ENCODE measurements around the gene AKNAD1. TPM values are rescaled to one million over a fixed set of nuclear protein-coding genes. Genes with fewer than 3 reads are reported as not detected.

Gene AKNAD1
- total and polyA plus RNA-seq, 2 of the 8 experiments (the other 6 are each of a cell fraction or from before 2014, with no cell fraction given), result not detected

DNA sequence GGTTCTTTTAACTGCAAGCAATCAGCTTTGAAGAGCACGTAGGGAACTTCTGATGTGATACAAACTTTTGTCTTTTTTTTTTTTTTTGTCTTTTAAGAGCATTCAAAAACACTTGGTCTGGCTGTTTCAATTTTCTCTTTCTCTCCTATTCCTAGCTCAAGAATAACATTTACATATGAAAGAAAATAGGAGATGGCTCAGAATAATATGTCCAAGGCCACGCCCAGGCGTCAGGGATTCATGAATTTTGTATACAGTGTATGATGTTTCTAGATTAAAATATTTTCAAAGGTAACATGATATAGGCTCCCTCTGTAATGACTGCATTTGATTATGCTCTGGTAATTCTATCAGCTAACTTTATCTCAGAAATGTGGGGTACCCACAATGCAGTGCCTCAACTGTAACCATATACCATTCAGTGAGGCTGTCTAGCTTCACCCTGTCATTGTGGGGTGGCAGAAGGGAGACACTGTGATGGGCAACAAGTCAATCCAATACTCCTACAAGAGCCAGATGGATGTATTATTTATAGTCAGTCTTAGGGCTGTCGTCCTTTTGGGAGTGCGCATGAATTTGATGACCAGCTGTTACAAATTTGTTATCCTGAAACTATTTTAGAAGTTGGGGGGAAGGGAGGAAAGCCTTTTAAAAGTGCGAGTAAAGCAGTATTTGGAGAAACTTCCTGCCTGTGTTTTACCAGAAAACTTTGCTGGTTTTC, 1.5 kb upstream of the AKNAD1 start:
- no peak overlapping the region for H3K4me3 ChIP-seq (ENCODE audit: extremely low read depth in 1 of 4, insufficient read depth in 2 of 4, low read depth in 3 of 4, low read length in 4 of 4)

More for the DNA sequence above, 1.5 kb upstream of the AKNAD1 start:
- Histone ChIP-seq H3K4ac (replicated peaks; ENCODE audit: insufficient read length, low read depth, low read length) (no peak overlapping the region), H3K56ac (replicated peaks; ENCODE audit: insufficient read length, low read depth, low read length) (no peak overlapping the region), H2BK12ac (ENCODE audit: low read depth, low read length) (no peak overlapping the region), H3K27me3 (replicated peaks in 1 of 4; ENCODE audit: control insufficient read depth in 3 of 4, extremely low read depth in 1 of 4, insufficient read depth in 3 of 4, low read length in 3 of 4) (no peaks in the 10 kb centered on the region), H4K5ac (ENCODE audit: insufficient read length, low read depth, low read length) (no peak overlapping the region), H3K23ac (ENCODE audit: insufficient read length) (no peak overlapping the region), H2BK5ac (ENCODE audit: low read depth, low read length) (no peak overlapping the region), H2AFZ (ENCODE audit: low read length) (no peak overlapping the region), H3K14ac (ENCODE audit: insufficient read length) (no peak overlapping the region), H4K20me1 (replicated peaks in 1 of 2; ENCODE audit: control insufficient read depth in 1 of 2, insufficient read depth in 2 of 2, low read length in 2 of 2) (no peaks in the 10 kb centered on the region), H4K8ac (ENCODE audit: extremely low read depth, insufficient read depth, low read length) (no peak overlapping the region), H3K9ac (replicated peaks in 1 of 4; ENCODE audit: extremely low read depth in 1 of 4, low read depth in 3 of 4, low read length in 3 of 4) (no peak overlapping the region), H3K79me2 (ENCODE audit: control insufficient read depth in 1 of 2, insufficient read depth in 2 of 2, low read length in 2 of 2) (no peaks in the 10 kb centered on the region), H2AK5ac (ENCODE audit: low read depth, low read length) (no peak overlapping the region), H3K9me3 (ENCODE audit: insufficient read depth in 2 of 2, low read depth in 1 of 2, low read length in 1 of 2) (no peaks in the 10 kb centered on the region), H3K23me2 (ENCODE audit: low read depth, low read length) (no peaks in the 10 kb centered on the region), H2BK20ac (ENCODE audit: low read length) (no peak overlapping the region), H3K4me2 (ENCODE audit: insufficient read depth in 1 of 2, low read depth in 2 of 2, low read length in 2 of 2) (no peak overlapping the region), H3K27ac (ENCODE audit: low read depth, low read length) (no peak overlapping the region), H3K18ac (ENCODE audit: extremely low read depth, low read length) (no peak overlapping the region), H3K36me3 (ENCODE audit: control insufficient read depth in 2 of 4, insufficient read depth in 4 of 4, low read length in 3 of 4) (no peaks in the 10 kb centered on the region), H3K79me1 (ENCODE audit: low read depth, low read length) (no peaks in the 10 kb centered on the region), H2BK120ac (replicated peaks; ENCODE audit: low read depth, low read length) (no peak overlapping the region), H4K91ac (replicated peaks; ENCODE audit: insufficient read length, low read length) (no peak overlapping the region), H2BK15ac (ENCODE audit: low read length) (no peak overlapping the region), H3K4me1 (replicated peaks in 1 of 4; ENCODE audit: control insufficient read depth in 3 of 4, insufficient read depth in 4 of 4, low read length in 3 of 4) (no peaks in the 10 kb centered on the region)
- 84% methylated on average over 6 of the region's 6 CpGs; no CpG with 5 or more reads in 1 of the 2 experiments for WGBS, 2 experiments (ENCODE audit: extremely low coverage in 1 of 2, insufficient coverage in 1 of 2, insufficient read length in 1 of 2, insufficient replicate concordance in 2 of 2, low coverage in 1 of 2, low lambda C conversion rate in 2 of 2, missing lambda C conversion rate in 1 of 2)
- CTCF ChIA-PET (ENCODE audit: partially characterized antibody), result interaction anchor here (0.6 to 1.6 kb wide), 2 partner anchors 39 to 160 kb away, joined by 3 to 8 read pairs; no protein-coding TSS in a partner anchor
- DNase-seq (ENCODE audit: low read depth in 1 of 2, low spot score in 2 of 2) (no peak), FAIRE-seq (no peak)
- POLR2A ChIA-PET (ENCODE audit: partially characterized antibody), result no interaction called here
- no peak for TF ChIP-seq CHD1 (IDR thresholded peaks at IDR 0.05; ENCODE audit: low read depth, low read length)
- TF ChIP-seq, protein P1, sequence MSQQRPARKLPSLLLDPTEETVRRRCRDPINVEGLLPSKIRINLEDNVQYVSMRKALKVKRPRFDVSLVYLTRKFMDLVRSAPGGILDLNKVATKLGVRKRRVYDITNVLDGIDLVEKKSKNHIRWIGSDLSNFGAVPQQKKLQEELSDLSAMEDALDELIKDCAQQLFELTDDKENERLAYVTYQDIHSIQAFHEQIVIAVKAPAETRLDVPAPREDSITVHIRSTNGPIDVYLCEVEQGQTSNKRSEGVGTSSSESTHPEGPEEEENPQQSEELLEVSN (IDR thresholded peaks at IDR 0.05), result no peak
- TF ChIP-seq BACH1 (IDR thresholded peaks at IDR 0.05; ENCODE audit: low read length), result no peak
- no peak for TF ChIP-seq YY1 (IDR thresholded peaks at IDR 0.05; ENCODE audit: low read depth, low read length)
- no peak for TF ChIP-seq CREB1 (IDR thresholded peaks at IDR 0.05)
- TF ChIP-seq TCF12 (IDR thresholded peaks at IDR 0.05; ENCODE audit: low read depth, low read length), result no peak
- TF ChIP-seq MAFK (IDR thresholded peaks at IDR 0.05; ENCODE audit: low read depth, low read length), result no peak
- no peak for TF ChIP-seq HDAC2 (IDR thresholded peaks at IDR 0.05; ENCODE audit: borderline replicate concordance in 1 of 2, low read depth in 2 of 2, low read length in 2 of 2)
- TF ChIP-seq CTBP2 (IDR thresholded peaks at IDR 0.05; ENCODE audit: borderline replicate concordance, insufficient read depth, insufficient read length, low read length), result no peak
- TF ChIP-seq POU5F1 (IDR thresholded peaks at IDR 0.05; ENCODE audit: low read depth, low read length), result no peak
- TF ChIP-seq POLR2AphosphoS5 (IDR thresholded peaks at IDR 0.05; ENCODE audit: low read depth, low read length), result no peak
- no peak for TF ChIP-seq KDM1A (IDR thresholded peaks at IDR 0.05; ENCODE audit: borderline replicate concordance, low read length)
